ENCODE measurements around the gene KIRREL3. TPM values are rescaled to one million over a fixed set of nuclear protein-coding genes. Genes with fewer than 3 reads are reported as not detected.

The KIRREL3 gene
- total RNA-seq, 1 donor = 0.10 TPM

DNA sequence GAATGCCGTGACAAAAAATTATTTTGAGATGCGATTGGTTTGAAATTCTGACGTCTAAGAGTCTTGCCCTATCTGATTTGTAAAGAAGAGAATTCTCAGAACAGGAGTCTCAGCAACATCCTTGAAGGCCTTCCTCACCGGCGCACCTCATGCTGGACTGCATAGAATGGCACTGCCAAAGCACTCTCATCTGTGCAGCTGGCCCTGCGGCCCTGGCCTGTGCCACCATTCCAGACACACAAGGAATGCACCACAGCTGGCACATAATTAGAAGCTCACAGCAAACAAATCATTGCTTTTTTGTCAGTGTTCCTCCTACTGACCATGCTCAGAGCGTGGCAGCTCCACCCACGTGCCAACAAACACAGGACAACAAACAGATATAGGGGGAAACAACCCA is 166.0 kb downstream of the KIRREL3 start:
- H3K27me3 ChIP-seq (ENCODE audit: insufficient read depth, low read length) = no peaks in the 10 kb centered on the region
- no peaks in the 10 kb centered on the region for H3K9me3 ChIP-seq (ENCODE audit: low read depth, low read length)
- H3K4me1 ChIP-seq (ENCODE audit: insufficient read depth, low read length) = no peaks in the 10 kb centered on the region
- no peak overlapping the region for H3K4me3 ChIP-seq (ENCODE audit: low read length)

DNA sequence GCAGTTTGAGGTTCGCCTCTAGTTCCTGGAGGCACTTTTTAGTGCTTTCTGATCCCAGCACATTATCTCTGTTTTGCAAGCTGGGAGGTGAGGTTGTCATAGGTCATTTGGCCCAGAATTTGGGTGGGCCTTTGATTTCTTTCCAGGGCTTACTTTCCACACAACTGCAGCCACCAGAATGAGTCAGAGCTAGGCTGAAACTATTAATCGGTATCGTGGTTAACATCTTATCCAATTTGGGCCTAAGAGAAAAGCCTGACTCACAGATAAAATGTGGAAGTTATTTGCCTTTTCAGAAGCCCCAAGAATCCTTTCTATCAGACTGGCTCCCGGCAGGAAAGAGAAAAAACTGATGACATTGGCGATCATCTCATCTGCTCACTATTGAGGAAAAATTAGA is 166.4 kb downstream of the KIRREL3 start:
- Histone ChIP-seq H3K4me3 (ENCODE audit: low read length) (no peak overlapping the region), H3K27me3 (ENCODE audit: insufficient read depth, low read length) (no peaks in the 10 kb centered on the region), H3K4me1 (ENCODE audit: insufficient read depth, low read length) (no peaks in the 10 kb centered on the region), H3K9me3 (ENCODE audit: low read depth, low read length) (no peaks in the 10 kb centered on the region)

GRCh38 chr11:126833065-126833464 is 167.5 kb downstream of the KIRREL3 start:
- Histone ChIP-seq H3K4me1 (ENCODE audit: insufficient read depth, low read length) (no peaks in the 10 kb centered on the region), H3K27me3 (ENCODE audit: insufficient read depth, low read length) (no peaks in the 10 kb centered on the region), H3K9me3 (ENCODE audit: low read depth, low read length) (no peaks in the 10 kb centered on the region), H3K4me3 (ENCODE audit: low read length) (no peak overlapping the region)

- Histone ChIP-seq H3K4me3 (ENCODE audit: low read length) (no peak overlapping the region), H3K4me1 (ENCODE audit: insufficient read depth, low read length) (no peaks in the 10 kb centered on the region), H3K9me3 (ENCODE audit: low read depth, low read length) (no peaks in the 10 kb centered on the region), H3K27me3 (ENCODE audit: insufficient read depth, low read length) (no peaks in the 10 kb centered on the region)
Observed at GRCh38 chr11:126832387-126832786, 168.2 kb downstream of the KIRREL3 start.

- H3K4me3 ChIP-seq (ENCODE audit: low read length) = no peak overlapping the region
- no peaks in the 10 kb centered on the region for H3K9me3 ChIP-seq (ENCODE audit: low read depth, low read length)
- H3K27me3 ChIP-seq (ENCODE audit: insufficient read depth, low read length) = no peaks in the 10 kb centered on the region
- H3K4me1 ChIP-seq (ENCODE audit: insufficient read depth, low read length) = no peaks in the 10 kb centered on the region
Observed at GRCh38 chr11:126830216-126830806, 170.3 kb downstream of the KIRREL3 start.

GRCh38 chr11:126829716-126830115 is 170.9 kb downstream of the KIRREL3 start:
- no peaks in the 10 kb centered on the region for H3K27me3 ChIP-seq (ENCODE audit: insufficient read depth, low read length)

DNA sequence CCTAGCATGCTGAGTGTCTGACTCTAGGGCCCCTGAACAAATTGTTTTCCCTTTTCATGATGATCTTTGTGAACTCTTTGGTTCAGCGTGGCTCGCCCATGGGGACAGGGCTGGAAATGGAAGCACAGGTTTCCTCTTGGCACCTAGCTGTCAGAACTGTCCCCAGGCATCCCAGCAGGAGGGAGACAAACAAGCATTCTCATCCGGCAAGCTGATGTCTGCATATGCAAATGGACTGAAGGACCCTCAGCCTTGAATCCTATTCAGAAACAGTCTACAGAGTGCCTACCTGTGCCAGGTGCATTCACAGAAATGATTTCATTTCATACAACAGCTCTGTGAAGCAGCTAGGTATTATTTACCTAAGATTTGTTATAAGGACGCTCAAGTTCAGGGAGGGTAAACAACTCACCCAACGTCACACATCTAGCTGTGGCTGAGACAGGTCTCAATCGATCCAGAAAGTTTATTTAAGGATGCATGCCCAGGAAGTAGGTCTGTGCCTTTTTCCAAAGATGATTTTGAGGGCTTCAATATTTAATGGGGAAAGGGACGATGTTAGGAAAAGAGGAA is 176.4 kb downstream of the KIRREL3 start:
- Histone ChIP-seq H3K27me3 (ENCODE audit: insufficient read depth, low read length) (no peaks in the 10 kb centered on the region), H3K9me3 (ENCODE audit: low read depth, low read length) (no peaks in the 10 kb centered on the region), H3K4me1 (ENCODE audit: insufficient read depth, low read length) (no peaks in the 10 kb centered on the region)

More at GRCh38 chr11:126829716-126830115, 170.9 kb downstream of the KIRREL3 start:
- Histone ChIP-seq H3K4me1 (ENCODE audit: insufficient read depth, low read length) (no peaks in the 10 kb centered on the region), H3K4me3 (ENCODE audit: low read length) (no peak overlapping the region), H3K9me3 (ENCODE audit: low read depth, low read length) (no peaks in the 10 kb centered on the region)

GRCh38 chr11:126823274-126823673 is 177.3 kb downstream of the KIRREL3 start:
- no peaks in the 10 kb centered on the region for H3K9me3 ChIP-seq (ENCODE audit: low read depth, low read length)
- no peaks in the 10 kb centered on the region for H3K4me1 ChIP-seq (ENCODE audit: insufficient read depth, low read length)
- H3K27me3 ChIP-seq (ENCODE audit: insufficient read depth, low read length) = no peaks in the 10 kb centered on the region
- H3K4me3 ChIP-seq (ENCODE audit: low read length) = no peak overlapping the region

More for the DNA sequence above, 176.4 kb downstream of the KIRREL3 start:
- H3K4me3 ChIP-seq (ENCODE audit: low read length) = no peak overlapping the region

GRCh38 chr11:126821827-126822226 is 178.7 kb downstream of the KIRREL3 start:
- Histone ChIP-seq H3K4me1 (ENCODE audit: insufficient read depth, low read length) (no peaks in the 10 kb centered on the region), H3K4me3 (ENCODE audit: low read length) (no peak overlapping the region), H3K9me3 (ENCODE audit: low read depth, low read length) (no peaks in the 10 kb centered on the region), H3K27me3 (ENCODE audit: insufficient read depth, low read length) (no peaks in the 10 kb centered on the region)

- Histone ChIP-seq H3K27me3 (ENCODE audit: insufficient read depth, low read length) (no peaks in the 10 kb centered on the region), H3K4me3 (ENCODE audit: low read length) (no peak overlapping the region), H3K9me3 (ENCODE audit: low read depth, low read length) (no peaks in the 10 kb centered on the region), H3K4me1 (ENCODE audit: insufficient read depth, low read length) (no peaks in the 10 kb centered on the region)
Observed at GRCh38 chr11:126819194-126819593, 181.4 kb downstream of the KIRREL3 start.

GRCh38 chr11:126817523-126818450 is 182.8 kb downstream of the KIRREL3 start:
- Histone ChIP-seq H3K9me3 (ENCODE audit: low read depth, low read length) (no peaks in the 10 kb centered on the region), H3K4me1 (ENCODE audit: insufficient read depth, low read length) (no peaks in the 10 kb centered on the region), H3K4me3 (ENCODE audit: low read length) (no peak overlapping the region), H3K27me3 (ENCODE audit: insufficient read depth, low read length) (no peaks in the 10 kb centered on the region)

- Histone ChIP-seq H3K4me3 (ENCODE audit: low read length) (no peak overlapping the region), H3K9me3 (ENCODE audit: low read depth, low read length) (no peaks in the 10 kb centered on the region), H3K27me3 (ENCODE audit: insufficient read depth, low read length) (no peaks in the 10 kb centered on the region), H3K4me1 (ENCODE audit: insufficient read depth, low read length) (no peaks in the 10 kb centered on the region)
Observed at GRCh38 chr11:126817096-126817495, 183.5 kb downstream of the KIRREL3 start.

GRCh38 chr11:126816645-126817044 is 183.9 kb downstream of the KIRREL3 start:
- Histone ChIP-seq H3K27me3 (ENCODE audit: insufficient read depth, low read length) (no peaks in the 10 kb centered on the region), H3K4me1 (ENCODE audit: insufficient read depth, low read length) (no peaks in the 10 kb centered on the region), H3K4me3 (ENCODE audit: low read length) (no peak overlapping the region), H3K9me3 (ENCODE audit: low read depth, low read length) (no peaks in the 10 kb centered on the region)

- Histone ChIP-seq H3K4me1 (ENCODE audit: insufficient read depth, low read length) (no peaks in the 10 kb centered on the region), H3K4me3 (ENCODE audit: low read length) (no peak overlapping the region), H3K27me3 (ENCODE audit: insufficient read depth, low read length) (no peaks in the 10 kb centered on the region), H3K9me3 (ENCODE audit: low read depth, low read length) (no peaks in the 10 kb centered on the region)
Observed at GRCh38 chr11:126815111-126815510, 185.5 kb downstream of the KIRREL3 start.

- Histone ChIP-seq H3K9me3 (ENCODE audit: low read depth, low read length) (no peaks in the 10 kb centered on the region), H3K27me3 (ENCODE audit: insufficient read depth, low read length) (no peaks in the 10 kb centered on the region), H3K4me1 (ENCODE audit: insufficient read depth, low read length) (no peaks in the 10 kb centered on the region), H3K4me3 (ENCODE audit: low read length) (no peak overlapping the region)
Observed at GRCh38 chr11:126810776-126811175, 189.8 kb downstream of the KIRREL3 start.
